Testis (tissue), 3 donors: Measurements from ENCODE around the gene P2RY14. TPM values are rescaled to one million over a fixed set of nuclear protein-coding genes. Genes with fewer than 3 reads are reported as not detected.
"Not testable (repeated sequence)": the region's sequence is repeated elsewhere in the genome, so short reads cannot be mapped to it uniquely, and the experiment has no call there.

Experiments used
- DNase-seq: peaks from one replicate; pipeline ENCODE4 v3.0.0-alpha.2; 2019
- H3K27ac ChIP-seq, 2 donors: fragments of 200-600 bp; sonication (generic); one replicate each; pipeline ENCODE4 v1.5.1; 2019
- H3K27me3 ChIP-seq: fragments of 200-600 bp; sonication (generic); one replicate; pipeline ENCODE4 v1.5.1; 2019
- H3K36me3 ChIP-seq: fragments of 200-600 bp; sonication (generic); one replicate; pipeline ENCODE4 v1.5.1; 2017; ENCODE audit warnings: low read depth; ENCODE audit errors: missing control alignments
- H3K4me1 ChIP-seq: fragments of 200-600 bp; sonication (generic); one replicate; pipeline ENCODE4 v1.5.1; 2019
- H3K4me3 ChIP-seq, 2 donors: fragments of 200-600 bp; sonication (generic); one replicate each; pipeline ENCODE4 v1.5.1; 2017 to 2019
- H3K9me3 ChIP-seq: fragments of 200-600 bp; sonication (generic); one replicate; pipeline ENCODE4 v1.5.1; 2017
- POLR2A ChIP-seq: fragments of 450-650 bp; IDR thresholded peaks from one replicate; pipeline ENCODE4 v1.6.1; 2017; ENCODE audit warnings: antibody characterized with exemption, mild to moderate bottlenecking, moderate library complexity
- WGBS, 2 donors: methylation state at CpG; one replicate each; pipeline ENCODE4 v1.1.5; 2018; 5-methylcytosine and 5-hydroxymethylcytosine counted together
- intact Hi-C: fragments of 100-400 bp; cut with DNase I; formaldehyde crosslinking; loops from one replicate; pipeline ENCODE4 v1.15.1; 2023; ENCODE audit warnings: low total_unique reads
- polyA plus RNA-seq: library from polyadenylated mRNA; stranded (reverse); fragments of 350-450 nt; fragmentation: Illumina TruSeq; extraction: RNeasy Lipid Tissue Mini Kit (QIAGEN cat#74804); gene quantifications from one replicate; pipeline ENCODE4 v1.2.3, GENCODE V29; 2014; ENCODE audit warnings: low read depth, low replicate concordance; ENCODE audit not compliant: insufficient read depth
- total RNA-seq, 2 donors: library from RNA; depleted of rRNA; stranded (reverse); fragments of >200 nt; gene quantifications; one replicate each; pipeline ENCODE4 v1.2.3, GENCODE V29; 2016
- TF ChIP-seq, protein P1 (sequence below), 3 experiments: fragments of 450-650 bp in 2 of 3; fragments of 200-600 bp in 1 of 3; sonication (generic) in 1 of 3; IDR thresholded peaks; one replicate each; pipeline ENCODE4 v1.5.1; 2016 to 2019; ENCODE audit warnings: antibody characterized with exemption in 3 of 3, mild to moderate bottlenecking in 2 of 3, moderate library complexity in 1 of 3

The P2RY14 gene
- total and polyA plus RNA-seq, 3 donors from 2014 or later = 0.47 to 0.79 (median 0.50) TPM

- Histone ChIP-seq H3K27me3 (no peaks in the 10 kb centered on the region), H3K36me3 (no peaks in the 10 kb centered on the region), H3K27ac (no peak overlapping the region), H3K9me3 (no peaks in the 10 kb centered on the region), H3K4me3 (no peak overlapping the region), H3K4me1 (no peaks in the 10 kb centered on the region)
- WGBS, 2 donors = 78 to 91% methylated on average over 8 of the region's 8 CpGs
- intact Hi-C loops = no loop called here
- TF ChIP-seq, protein P1, sequence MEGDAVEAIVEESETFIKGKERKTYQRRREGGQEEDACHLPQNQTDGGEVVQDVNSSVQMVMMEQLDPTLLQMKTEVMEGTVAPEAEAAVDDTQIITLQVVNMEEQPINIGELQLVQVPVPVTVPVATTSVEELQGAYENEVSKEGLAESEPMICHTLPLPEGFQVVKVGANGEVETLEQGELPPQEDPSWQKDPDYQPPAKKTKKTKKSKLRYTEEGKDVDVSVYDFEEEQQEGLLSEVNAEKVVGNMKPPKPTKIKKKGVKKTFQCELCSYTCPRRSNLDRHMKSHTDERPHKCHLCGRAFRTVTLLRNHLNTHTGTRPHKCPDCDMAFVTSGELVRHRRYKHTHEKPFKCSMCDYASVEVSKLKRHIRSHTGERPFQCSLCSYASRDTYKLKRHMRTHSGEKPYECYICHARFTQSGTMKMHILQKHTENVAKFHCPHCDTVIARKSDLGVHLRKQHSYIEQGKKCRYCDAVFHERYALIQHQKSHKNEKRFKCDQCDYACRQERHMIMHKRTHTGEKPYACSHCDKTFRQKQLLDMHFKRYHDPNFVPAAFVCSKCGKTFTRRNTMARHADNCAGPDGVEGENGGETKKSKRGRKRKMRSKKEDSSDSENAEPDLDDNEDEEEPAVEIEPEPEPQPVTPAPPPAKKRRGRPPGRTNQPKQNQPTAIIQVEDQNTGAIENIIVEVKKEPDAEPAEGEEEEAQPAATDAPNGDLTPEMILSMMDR (IDR thresholded peaks at IDR 0.05) = no peak
- no peak for TF ChIP-seq POLR2A
- DNase-seq = no peak
Measured at GRCh38 chr3:151262871-151263525, 15.3 kb downstream of the P2RY14 start.

DNA sequence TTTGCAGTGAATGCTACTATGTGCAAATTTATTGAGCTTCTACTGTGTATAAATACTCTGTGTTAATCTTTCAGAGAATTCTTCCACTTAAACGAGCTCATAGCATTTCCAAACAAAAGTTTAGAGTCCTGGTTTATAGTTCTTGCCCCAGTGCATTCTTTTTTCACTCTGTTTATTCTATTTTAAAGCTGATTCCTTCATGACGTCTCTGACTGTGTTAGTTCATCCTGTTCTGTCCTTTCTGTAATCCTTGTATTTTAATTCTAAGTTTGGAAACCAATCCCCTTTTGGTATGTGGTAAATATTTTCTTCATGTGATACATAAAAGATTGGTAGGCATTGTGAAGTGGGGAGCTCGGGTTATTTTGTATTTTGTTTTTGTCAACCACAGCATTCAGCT, 18.7 kb downstream of the P2RY14 start:
- Histone ChIP-seq H3K4me3 (no peak overlapping the region), H3K27ac (no peak overlapping the region), H3K36me3 (no peaks in the 10 kb centered on the region), H3K9me3 (no peaks in the 10 kb centered on the region), H3K4me1 (no peaks in the 10 kb centered on the region), H3K27me3 (no peaks in the 10 kb centered on the region)
- intact Hi-C loops = no loop called here
- TF ChIP-seq, protein P1 (IDR thresholded peaks at IDR 0.05) = no peak
- no peak for TF ChIP-seq POLR2A
- DNase-seq = no peak
- WGBS, 2 donors = 62 to 69% methylated on average over 3 of the region's 3 CpGs

- 65 to 72% methylated on average over 1 of the region's 1 CpG for WGBS, 2 donors
- Histone ChIP-seq H3K27ac (no peak overlapping the region), H3K4me1 (no peaks in the 10 kb centered on the region), H3K9me3 (no peaks in the 10 kb centered on the region), H3K27me3 (no peaks in the 10 kb centered on the region), H3K4me3 (no peak overlapping the region), H3K36me3 (no peaks in the 10 kb centered on the region)
- DNase-seq = no peak
- TF ChIP-seq, protein P1 (IDR thresholded peaks at IDR 0.05) = no peak
- TF ChIP-seq POLR2A = no peak
- intact Hi-C loops = no loop called here
Measured at GRCh38 chr3:151256749-151257148, 21.6 kb downstream of the P2RY14 start.

- TF ChIP-seq, protein P1 (IDR thresholded peaks at IDR 0.05) = no peak
- no peak for TF ChIP-seq POLR2A
- H3K36me3 ChIP-seq = no peaks in the 10 kb centered on the region
- no peak overlapping the region for H3K4me3 ChIP-seq
- H3K27ac ChIP-seq = no peak overlapping the region
- no peaks in the 10 kb centered on the region for H3K4me1 ChIP-seq
- no peak for DNase-seq
- 63 to 75% methylated on average over 3 of the region's 3 CpGs for WGBS, 2 donors
- H3K27me3 ChIP-seq = no peaks in the 10 kb centered on the region
- no peaks in the 10 kb centered on the region for H3K9me3 ChIP-seq
- intact Hi-C loops = no loop called here
Measured at GRCh38 chr3:151248772-151249337, 29.5 kb downstream of the P2RY14 start.

- DNase-seq, H3K9me3 ChIP-seq, H3K36me3 ChIP-seq, H3K27ac ChIP-seq, H3K27me3 ChIP-seq, H3K4me1 ChIP-seq, H3K4me3 ChIP-seq, intact Hi-C loops: not testable (repeated sequence)
- 96% methylated on average over 15 to 18 of the region's 18 CpGs for WGBS, 2 donors
Measured at GRCh38 chr3:151242006-151242405, 36.3 kb downstream of the P2RY14 start.
